Ectodermal cell (in vitro differentiated cells): Measurements from ENCODE around the gene IP6K2. TPM values are rescaled to one million over a fixed set of nuclear protein-coding genes. Genes with fewer than 3 reads are reported as not detected.
"Not testable (repeated sequence)": the region's sequence is repeated elsewhere in the genome, so short reads cannot be mapped to it uniquely, and the experiment has no call there.

Experiments
- H3K27ac ChIP-seq: 2 replicates; pipeline ENCODE4 v1.7.0; 2013; ENCODE audit warnings: mild to moderate bottlenecking, low read depth, low read length; ENCODE audit not compliant: insufficient read depth, poor library complexity, severe bottlenecking
- H3K27me3 ChIP-seq: 2 replicates; pipeline ENCODE4 v1.7.0; 2013; ENCODE audit warnings: mild to moderate bottlenecking, low read length; ENCODE audit not compliant: insufficient read depth, control insufficient read depth, poor library complexity, severe bottlenecking
- H3K36me3 ChIP-seq: one replicate; pipeline ENCODE4 v1.7.0; 2013; ENCODE audit warnings: low read length; ENCODE audit not compliant: control insufficient read depth, insufficient read depth
- H3K4me1 ChIP-seq: one replicate; pipeline ENCODE4 v1.7.0; 2013; ENCODE audit warnings: low read length; ENCODE audit not compliant: control insufficient read depth, insufficient read depth
- H3K4me3 ChIP-seq: 2 replicates; pipeline ENCODE4 v1.7.0; 2013; ENCODE audit warnings: low read depth, low read length, control low read depth; ENCODE audit not compliant: insufficient read depth
- H3K9me3 ChIP-seq: 2 replicates; pipeline ENCODE4 v1.7.0; 2013; ENCODE audit warnings: mild to moderate bottlenecking, low read length, moderate library complexity; ENCODE audit not compliant: control insufficient read depth
- WGBS, 2 experiments: methylation state at CpG; one replicate each; pipeline ENCODE4 v1.1.7; 2013; ENCODE audit warnings: missing lambda C conversion rate in 2 of 2; 5-methylcytosine and 5-hydroxymethylcytosine counted together
- polyA plus RNA-seq, 4 experiments: library from polyadenylated mRNA; stranded (reverse); fragments of 50-300 nt; gene quantifications; one replicate each; pipeline ENCODE4 v1.2.3, GENCODE V29; 2013

The IP6K2 gene
- polyA plus RNA-seq (2013, experiment 1 of 4): 192 TPM
- polyA plus RNA-seq (2013, experiment 2 of 4): 190 TPM
- 178 TPM for polyA plus RNA-seq (2013, experiment 3 of 4)
- 214 TPM for polyA plus RNA-seq (2013, experiment 4 of 4)

GRCh38 chr3:48716982-48717746 lies at the start of gene IP6K2:
IP6K2 (minus strand) TSS chr3:48717221; CDS start chr3:48695291, 21,930 bp downstream.
- H3K9me3 ChIP-seq: no peaks in the 10 kb centered on the region
- peaks cover 14% of the 10 kb centered on the region for H3K4me1 ChIP-seq
- H3K27me3 ChIP-seq: no peaks in the 10 kb centered on the region
- H3K4me3 ChIP-seq: peak within 1 kb of the TSS; percentile 85
- H3K36me3 ChIP-seq: peaks cover 12% of the 10 kb centered on the region
- peak within 1 kb of the TSS; percentile 94 for H3K27ac ChIP-seq
- WGBS, 2 experiments: 6 to 7% methylated on average over 38 of the region's 38 CpGs

- Histone ChIP-seq H3K27ac (no peak overlapping the region), H3K9me3 (no peaks in the 10 kb centered on the region), H3K27me3 (no peaks in the 10 kb centered on the region), H3K4me1 (no peaks in the 10 kb centered on the region), H3K36me3 (no peaks in the 10 kb centered on the region), H3K4me3 (no peak overlapping the region)
- WGBS, 2 experiments: 83 to 90% methylated on average over 1 of the region's 1 CpG
Measured at GRCh38 chr3:48765376-48765775, 48.4 kb upstream of the IP6K2 start.

GRCh38 chr3:48762816-48763215 lies 45.8 kb upstream of the IP6K2 start:
- 92% methylated on average over 2 of the region's 3 CpGs; no CpG with 5 or more reads in 1 of the 2 experiments for WGBS, 2 experiments
- Histone ChIP-seq H3K4me3 (no peak overlapping the region), H3K36me3 (no peaks in the 10 kb centered on the region), H3K27ac (no peak overlapping the region), H3K4me1 (no peaks in the 10 kb centered on the region), H3K9me3 (no peaks in the 10 kb centered on the region), H3K27me3 (no peaks in the 10 kb centered on the region)

- H3K4me3 ChIP-seq, H3K36me3 ChIP-seq, H3K9me3 ChIP-seq, H3K27me3 ChIP-seq, H3K4me1 ChIP-seq, H3K27ac ChIP-seq: not testable (repeated sequence)
- WGBS, 2 experiments: 89 to 95% methylated on average over 5 of the region's 5 CpGs
Measured at GRCh38 chr3:48759991-48760540, 43.0 kb upstream of the IP6K2 start.

- not testable (repeated sequence) for H3K36me3 ChIP-seq, H3K9me3 ChIP-seq, H3K4me3 ChIP-seq, H3K27me3 ChIP-seq, H3K27ac ChIP-seq, H3K4me1 ChIP-seq
- 91 to 93% methylated on average over 6 of the region's 6 CpGs for WGBS, 2 experiments
Measured at GRCh38 chr3:48759531-48759930, 42.5 kb upstream of the IP6K2 start.

GRCh38 chr3:48759071-48759470 lies 42.0 kb upstream of the IP6K2 start:
- 82 to 92% methylated on average over 4 of the region's 4 CpGs for WGBS, 2 experiments
- Histone ChIP-seq H3K27ac (no peak overlapping the region), H3K4me3 (no peak overlapping the region), H3K36me3 (no peaks in the 10 kb centered on the region), H3K4me1 (no peaks in the 10 kb centered on the region), H3K9me3 (no peaks in the 10 kb centered on the region), H3K27me3 (no peaks in the 10 kb centered on the region)

GRCh38 chr3:48756640-48757039 lies 39.6 kb upstream of the IP6K2 start:
- Histone ChIP-seq H3K4me1 (no peaks in the 10 kb centered on the region), H3K4me3 (no peak overlapping the region), H3K27me3 (no peaks in the 10 kb centered on the region), H3K36me3 (no peaks in the 10 kb centered on the region), H3K27ac (no peak overlapping the region), H3K9me3 (no peaks in the 10 kb centered on the region)
- 90 to 92% methylated on average over 5 of the region's 5 CpGs for WGBS, 2 experiments

- Histone ChIP-seq H3K27me3 (no peaks in the 10 kb centered on the region), H3K36me3 (no peaks in the 10 kb centered on the region), H3K9me3 (no peaks in the 10 kb centered on the region), H3K4me3 (no peak overlapping the region), H3K27ac (no peak overlapping the region), H3K4me1 (no peaks in the 10 kb centered on the region)
- WGBS, 2 experiments: 86 to 95% methylated on average over 1 of the region's 1 CpG
Measured at GRCh38 chr3:48750856-48751255, 33.8 kb upstream of the IP6K2 start.

GRCh38 chr3:48748754-48749153 lies 31.7 kb upstream of the IP6K2 start:
- 99 to 100% methylated on average over 2 to 3 of the region's 3 CpGs for WGBS, 2 experiments
- no peaks in the 10 kb centered on the region for H3K4me1 ChIP-seq
- H3K9me3 ChIP-seq: no peaks in the 10 kb centered on the region
- no peaks in the 10 kb centered on the region for H3K36me3 ChIP-seq
- H3K27ac ChIP-seq: no peak overlapping the region
- no peak overlapping the region for H3K4me3 ChIP-seq
- H3K27me3 ChIP-seq: no peaks in the 10 kb centered on the region

- Histone ChIP-seq H3K27me3 (no peaks in the 10 kb centered on the region), H3K4me1 (no peaks in the 10 kb centered on the region), H3K9me3 (no peaks in the 10 kb centered on the region), H3K4me3 (no peak overlapping the region), H3K36me3 (no peaks in the 10 kb centered on the region), H3K27ac (peak overlapping the region; percentile 48)
- WGBS, 2 experiments: 86 to 87% methylated on average over 4 of the region's 4 CpGs
Measured at GRCh38 chr3:48747706-48748105, 30.7 kb upstream of the IP6K2 start.
